ENCODE data around the gene RRBP1.

RRBP1 gene

GRCh38 chr20:17605131-17605660, 76.8 kb downstream of the RRBP1 start:
- TF ChIP-seq CTCF (IDR thresholded peaks at IDR 0.05): no peak

- TF ChIP-seq CTCF (IDR thresholded peaks at IDR 0.05): no peak
These were observed 79.5 kb downstream of the RRBP1 start for GRCh38 chr20:17602493-17602892.

- no peak for TF ChIP-seq CTCF (IDR thresholded peaks at IDR 0.05)
These were observed 80.1 kb downstream of the RRBP1 start for GRCh38 chr20:17601957-17602356.

DNA sequence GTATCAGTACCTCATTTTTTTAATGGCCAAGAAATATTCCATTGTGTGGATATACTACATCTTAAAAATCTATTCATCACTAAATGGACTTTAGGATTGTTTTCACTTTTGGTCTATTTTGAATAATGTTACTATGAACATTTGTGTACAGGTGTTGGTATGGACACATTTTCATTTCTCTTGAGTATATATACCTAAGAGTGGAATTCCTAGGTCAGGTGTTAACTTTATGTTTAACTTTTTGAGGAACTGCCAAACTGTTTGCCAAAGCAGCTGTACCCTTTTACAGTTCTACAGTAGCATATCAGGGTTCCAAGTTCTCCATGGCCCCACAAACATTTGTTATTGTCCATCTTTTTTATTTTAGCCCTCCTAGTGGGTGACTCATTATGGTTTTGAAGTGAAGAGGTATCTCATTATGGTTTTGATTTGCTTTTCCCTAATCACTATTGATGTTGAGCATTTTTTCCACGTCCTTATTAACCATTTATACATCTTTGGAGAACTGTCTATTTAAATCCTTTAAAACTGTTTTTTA, 84.0 kb downstream of the RRBP1 start:
- TF ChIP-seq CTCF (IDR thresholded peaks at IDR 0.05): no peak

- no peak for TF ChIP-seq CTCF (IDR thresholded peaks at IDR 0.05)
These were observed 86.2 kb downstream of the RRBP1 start for GRCh38 chr20:17595856-17596255.

- TF ChIP-seq CTCF (IDR thresholded peaks at IDR 0.05): no peak
These were observed 87.6 kb downstream of the RRBP1 start for GRCh38 chr20:17594443-17594842.

DNA sequence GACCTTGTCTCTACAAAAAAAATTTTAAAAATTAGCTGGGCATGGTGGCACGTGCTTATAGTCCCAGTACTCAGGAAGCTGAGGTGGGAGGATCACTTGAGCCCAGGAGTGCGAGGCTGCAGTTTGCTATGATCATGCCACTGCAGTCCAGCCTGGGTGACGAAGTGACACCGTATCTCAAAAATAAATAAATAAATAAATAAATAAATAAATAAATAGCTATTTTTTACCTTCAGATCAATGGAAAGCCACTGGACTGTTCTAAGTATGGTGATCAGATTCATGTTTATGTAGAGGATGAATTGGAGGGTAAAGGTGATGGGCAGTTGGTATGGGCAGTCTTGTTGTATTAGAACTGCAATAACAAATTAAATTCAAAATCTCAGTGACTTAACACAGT, 88.1 kb downstream of the RRBP1 start:
- no peak for TF ChIP-seq CTCF (IDR thresholded peaks at IDR 0.05)

DNA sequence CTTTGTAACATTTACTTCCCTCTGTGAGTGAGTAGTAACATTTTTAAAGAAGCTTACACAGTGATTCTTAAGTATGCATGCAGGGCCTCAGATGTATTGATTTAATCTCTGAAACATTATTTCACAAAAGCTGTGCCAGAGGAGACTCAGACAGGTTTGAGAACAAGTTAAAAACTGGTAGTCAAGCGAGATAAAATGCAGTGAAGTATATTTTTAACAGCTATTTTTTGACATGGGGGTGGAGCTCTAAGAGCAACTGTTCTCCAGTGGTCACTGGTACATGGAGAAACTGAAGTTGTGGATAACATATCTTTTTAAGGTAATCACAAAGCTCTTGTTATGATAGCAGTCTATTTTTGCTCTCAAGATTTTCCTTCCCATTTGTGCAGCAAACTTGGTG, 91.8 kb downstream of the RRBP1 start:
- no peak for TF ChIP-seq CTCF (IDR thresholded peaks at IDR 0.05)
